ENCODE results near the gene KPTN. TPM values are rescaled to one million over a fixed set of nuclear protein-coding genes. Genes with fewer than 3 reads are reported as not detected.

The KPTN gene
- total and polyA plus RNA-seq, 7 donors: 3.8 to 21.5 (median 8.2) TPM

- Histone ChIP-seq H3K9me3 (no peaks in the 10 kb centered on the region), H3K27me3 (ENCODE audit: insufficient read depth in 3 of 3, low read length in 2 of 3) (peaks cover 0 to 5% (median 1%) of the 10 kb centered on the region in 3 donors), H3K36me3 (ENCODE audit: insufficient read depth in 1 of 2, low read depth in 1 of 2) (no peaks in the 10 kb centered on the region), H3K27ac (no peak overlapping the region), H3K4me1 (peaks cover 5% of the 10 kb centered on the region), H3K4me3 (no peak overlapping the region)
- intact Hi-C loops (cut with DNase I): loop anchor here (2.0 to 10.0 kb wide), 2 partner anchors 82 to 186 kb away; no protein-coding TSS in a partner anchor
- no peak for TF ChIP-seq CTCF (IDR thresholded peaks at IDR 0.05)
- no peak for DNase-seq
- ATAC-seq: no peak
- 70 to 78% (median 71%) methylated on average over 9 of the region's 9 CpGs for WGBS, 3 donors
Observed at GRCh38 chr19:47518854-47519253, 34.8 kb upstream of the KPTN start.

GRCh38 chr19:47518139-47518538 lies 34.1 kb upstream of the KPTN start:
- no peak for TF ChIP-seq CTCF (IDR thresholded peaks at IDR 0.05)
- Histone ChIP-seq H3K27me3 (ENCODE audit: insufficient read depth in 3 of 3, low read length in 2 of 3) (peaks cover 0 to 2% (median 0%) of the 10 kb centered on the region in 3 donors), H3K4me1 (peaks cover 10% of the 10 kb centered on the region), H3K36me3 (ENCODE audit: insufficient read depth in 1 of 2, low read depth in 1 of 2) (no peaks in the 10 kb centered on the region), H3K4me3 (no peak overlapping the region), H3K9me3 (no peaks in the 10 kb centered on the region), H3K27ac (no peak overlapping the region)
- WGBS, 3 donors: 23 to 54% (median 24%) methylated on average over 4 of the region's 4 CpGs
- no peak for ATAC-seq
- intact Hi-C loops (cut with DNase I): loop anchor here (2.0 to 10.0 kb wide), 2 partner anchors 81 to 187 kb away; no protein-coding TSS in a partner anchor
- DNase-seq: peak in 1 of 2 donors; percentile 26

- ATAC-seq: peak; percentile 92 to 96 (median 94)
- Histone ChIP-seq H3K27me3 (ENCODE audit: insufficient read depth in 3 of 3, low read length in 2 of 3) (no peaks in the 10 kb centered on the region), H3K27ac (peak within 1 kb of the TSS; percentile 99), H3K9me3 (no peaks in the 10 kb centered on the region), H3K4me3 (peak within 1 kb of the TSS; percentile 95), H3K4me1 (peaks cover 36% of the 10 kb centered on the region), H3K36me3 (ENCODE audit: insufficient read depth in 1 of 2, low read depth in 1 of 2) (no peaks in the 10 kb centered on the region)
- WGBS, 3 donors: 0 to 1% (median 0%) methylated on average over 63 to 78 of the region's 78 CpGs
- intact Hi-C loops (cut with DNase I): loop anchor here (2.0 to 10.0 kb wide), 5 partner anchors 78 to 190 kb away; no protein-coding TSS in a partner anchor
- no peak for TF ChIP-seq CTCF (IDR thresholded peaks at IDR 0.05)
- peak; percentile 100 for DNase-seq
Observed at GRCh38 chr19:47514869-47515588, 31.0 kb upstream of the KPTN start, which contains the start of gene NAPA. NAPA (minus strand) TSS chr19:47515063; CDS start chr19:47514940, 123 bp downstream.

GRCh38 chr19:47514151-47514868 lies 30.3 kb upstream of the KPTN start:
- Histone ChIP-seq H3K27me3 (ENCODE audit: insufficient read depth in 3 of 3, low read length in 2 of 3) (no peaks in the 10 kb centered on the region), H3K9me3 (no peaks in the 10 kb centered on the region), H3K36me3 (ENCODE audit: insufficient read depth in 1 of 2, low read depth in 1 of 2) (no peaks in the 10 kb centered on the region), H3K27ac (peak overlapping the region; percentile 99), H3K4me3 (peak overlapping the region; percentile 95), H3K4me1 (peaks cover 43% of the 10 kb centered on the region)
- peak in 1 of 4 donors; percentile 1 for ATAC-seq
- DNase-seq: peak in 1 of 2 donors; percentile 64
- TF ChIP-seq CTCF (IDR thresholded peaks at IDR 0.05): no peak
- intact Hi-C loops (cut with DNase I): loop anchor here (2.0 to 10.0 kb wide), 5 partner anchors 78 to 190 kb away; no protein-coding TSS in a partner anchor
- WGBS, 3 donors: 2 to 5% (median 3%) methylated on average over 39 to 40 of the region's 40 CpGs
